Mesendoderm (in vitro differentiated cells): ENCODE data around the gene TLE7.

Experiments used
- DNase-seq: peaks from one replicate; pipeline ENCODE4 v3.0.0; 2013
- H2AK5ac ChIP-seq: 2 replicates; pipeline ENCODE4 v1.6.1; 2013; ENCODE audit warnings: low read length, inconsistent platforms
- H2BK120ac ChIP-seq: 2 replicates; pipeline ENCODE4 v1.6.1; 2013; ENCODE audit warnings: low read depth, mild to moderate bottlenecking, low read length, moderate library complexity, mixed read lengths
- H2BK15ac ChIP-seq: replicated peaks from 2 replicates; pipeline ENCODE4 v1.6.1; 2013; ENCODE audit warnings: low read depth, mild to moderate bottlenecking, moderate library complexity
- H2BK5ac ChIP-seq: 2 replicates; pipeline ENCODE4 v1.6.1; 2013; ENCODE audit warnings: low read length, inconsistent platforms
- H3K18ac ChIP-seq: 2 replicates; pipeline ENCODE4 v1.6.1; 2013; ENCODE audit warnings: mild to moderate bottlenecking, low read length, mixed read lengths
- H3K23ac ChIP-seq: one replicate; pipeline ENCODE4 v1.6.1; 2013; ENCODE audit warnings: low read length
- H3K27ac ChIP-seq: 2 replicates; pipeline ENCODE4 v1.5.1; 2013; ENCODE audit warnings: low read depth, mild to moderate bottlenecking, inconsistent platforms, low read length, moderate library complexity
- H3K27me3 ChIP-seq: 2 replicates; pipeline ENCODE4 v1.6.1; 2013; ENCODE audit warnings: low read length, control low read depth, mild to moderate bottlenecking, inconsistent platforms; ENCODE audit not compliant: insufficient read depth, poor library complexity
- H3K36me3 ChIP-seq: 2 replicates; pipeline ENCODE4 v1.6.1; 2013; ENCODE audit warnings: low read length, inconsistent platforms; ENCODE audit not compliant: control insufficient read depth, insufficient read depth
- H3K4ac ChIP-seq: one replicate; pipeline ENCODE4 v1.6.1; 2013; ENCODE audit warnings: low read depth, mild to moderate bottlenecking, low read length, moderate library complexity
- H3K4me1 ChIP-seq: 2 replicates; pipeline ENCODE4 v1.6.1; 2013; ENCODE audit warnings: low read depth, low read length, inconsistent platforms; ENCODE audit not compliant: control insufficient read depth
- H3K4me2 ChIP-seq: 2 replicates; pipeline ENCODE4 v1.6.1; 2013; ENCODE audit warnings: low read length
- H3K4me3 ChIP-seq: 2 replicates; pipeline ENCODE4 v1.5.1; 2013; ENCODE audit warnings: mild to moderate bottlenecking, low read length
- H3K56ac ChIP-seq: one replicate; pipeline ENCODE4 v1.6.1; 2013; ENCODE audit warnings: low read length
- H3K79me1 ChIP-seq: 2 replicates; pipeline ENCODE4 v1.6.1; 2013; ENCODE audit warnings: low read length, inconsistent platforms
- H3K79me2 ChIP-seq: 2 replicates; pipeline ENCODE4 v1.6.1; 2013; ENCODE audit warnings: mild to moderate bottlenecking, low read length; ENCODE audit not compliant: control insufficient read depth, insufficient read depth
- H3K9ac ChIP-seq: 2 replicates; pipeline ENCODE4 v1.6.1; 2013; ENCODE audit warnings: low read length, inconsistent platforms
- H4K5ac ChIP-seq: one replicate; pipeline ENCODE4 v1.6.1; 2013; ENCODE audit warnings: low read length
- H4K8ac ChIP-seq: one replicate; pipeline ENCODE4 v1.6.1; 2013; ENCODE audit warnings: low read depth, mild to moderate bottlenecking, control low read depth, low read length, moderate library complexity
- WGBS: extraction: QIAGEN DNeasy Blood & Tissue Kit; methylation state at CpG from one replicate; pipeline ENCODE4 v1.1.7; 2013; ENCODE audit warnings: low lambda C conversion rate, missing lambda C conversion rate; ENCODE audit not compliant: insufficient coverage; ENCODE audit errors: extremely low coverage; 5-methylcytosine and 5-hydroxymethylcytosine counted together

The TLE7 gene

GRCh38 chr16:71482569-71482968 is 40.7 kb upstream of the TLE7 start:
- no peak overlapping the region for H3K4ac ChIP-seq
- no peak overlapping the region for H3K4me3 ChIP-seq
- no peak overlapping the region for H2AK5ac ChIP-seq
- H3K27ac ChIP-seq: no peak overlapping the region
- no peak overlapping the region for H3K56ac ChIP-seq
- no peak overlapping the region for H2BK15ac ChIP-seq
- no peak overlapping the region for H3K4me2 ChIP-seq
- H4K5ac ChIP-seq: no peak overlapping the region
- H2BK5ac ChIP-seq: no peak overlapping the region
- no peak overlapping the region for H2BK120ac ChIP-seq
- WGBS: no CpG with 5 or more reads among the region's 5 CpGs
- no peak for DNase-seq
- H3K4me1 ChIP-seq: no peaks in the 10 kb centered on the region
- no peak overlapping the region for H3K18ac ChIP-seq
- no peak overlapping the region for H4K8ac ChIP-seq
- no peaks in the 10 kb centered on the region for H3K79me2 ChIP-seq
- H3K23ac ChIP-seq: no peak overlapping the region
- H3K27me3 ChIP-seq: no peaks in the 10 kb centered on the region
- no peak overlapping the region for H3K9ac ChIP-seq
- no peaks in the 10 kb centered on the region for H3K36me3 ChIP-seq
- H3K79me1 ChIP-seq: no peaks in the 10 kb centered on the region

DNA sequence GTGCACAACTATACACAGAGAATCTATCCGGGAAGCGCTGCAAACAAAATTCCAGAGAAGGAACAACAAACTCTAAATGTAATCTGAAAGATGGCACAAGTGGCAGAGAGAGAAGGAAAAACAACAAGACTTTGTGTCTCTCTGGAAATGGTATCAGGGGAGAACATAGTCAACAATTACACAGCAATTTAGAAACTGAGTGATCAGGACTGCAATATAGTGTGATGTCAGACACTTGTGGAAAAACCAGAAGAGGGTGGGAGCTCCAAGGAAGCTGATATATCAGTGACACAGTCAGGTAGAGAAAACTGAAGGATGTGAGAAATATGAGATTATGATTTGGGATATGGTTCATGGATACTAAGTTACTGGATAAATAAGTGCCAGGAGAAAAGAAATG is 39.1 kb upstream of the TLE7 start:
- Histone ChIP-seq H3K36me3 (no peaks in the 10 kb centered on the region), H3K9ac (no peak overlapping the region), H3K4me3 (no peak overlapping the region), H3K79me2 (no peaks in the 10 kb centered on the region), H3K27ac (no peak overlapping the region), H3K79me1 (no peaks in the 10 kb centered on the region), H3K4me1 (no peaks in the 10 kb centered on the region), H3K23ac (no peak overlapping the region), H2BK120ac (no peak overlapping the region), H4K8ac (no peak overlapping the region), H2AK5ac (no peak overlapping the region), H3K56ac (no peak overlapping the region), H3K18ac (no peak overlapping the region), H3K4ac (no peak overlapping the region), H4K5ac (no peak overlapping the region), H2BK15ac (no peak overlapping the region), H2BK5ac (no peak overlapping the region), H3K27me3 (no peaks in the 10 kb centered on the region), H3K4me2 (no peak overlapping the region)
- WGBS: no CpG with 5 or more reads among the region's 2 CpGs
- DNase-seq: no peak

- Histone ChIP-seq H4K8ac (no peak overlapping the region), H3K4me3 (no peak overlapping the region), H3K4me2 (no peak overlapping the region), H2AK5ac (no peak overlapping the region), H3K79me1 (no peaks in the 10 kb centered on the region), H3K4me1 (no peaks in the 10 kb centered on the region), H2BK120ac (no peak overlapping the region), H2BK15ac (no peak overlapping the region), H3K4ac (no peak overlapping the region), H3K18ac (no peak overlapping the region), H4K5ac (no peak overlapping the region), H2BK5ac (no peak overlapping the region), H3K23ac (no peak overlapping the region), H3K36me3 (no peaks in the 10 kb centered on the region), H3K56ac (no peak overlapping the region), H3K79me2 (no peaks in the 10 kb centered on the region), H3K9ac (no peak overlapping the region), H3K27me3 (no peaks in the 10 kb centered on the region), H3K27ac (no peak overlapping the region)
- WGBS: no CpG with 5 or more reads among the region's 3 CpGs
- peak; percentile 64 for DNase-seq
Observed at GRCh38 chr16:71479420-71479819, 37.6 kb upstream of the TLE7 start.

- H3K36me3 ChIP-seq: no peaks in the 10 kb centered on the region
- no CpG with 5 or more reads among the region's 4 CpGs for WGBS
- DNase-seq: no peak
Observed at GRCh38 chr16:71476457-71477124, 34.7 kb upstream of the TLE7 start.

DNA sequence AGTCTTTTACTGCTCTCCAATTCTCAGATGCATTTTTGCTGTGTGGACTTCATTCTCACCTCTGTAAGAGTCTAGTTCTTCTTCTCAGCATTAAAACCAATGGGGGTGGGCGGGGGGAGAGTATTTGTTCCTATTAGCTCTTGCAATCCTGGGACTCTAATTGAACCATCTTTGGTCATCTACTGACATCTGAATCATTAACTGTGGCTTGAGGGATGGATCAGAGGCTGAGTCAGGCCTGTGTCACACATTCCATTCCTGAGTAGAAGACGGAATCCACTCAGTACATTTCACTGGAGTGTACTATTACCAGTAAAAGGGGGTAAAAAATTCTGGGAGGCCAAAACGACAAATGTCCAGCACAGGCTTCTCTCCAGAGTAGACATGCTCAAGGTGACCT is 33.0 kb upstream of the TLE7 start:
- no peaks in the 10 kb centered on the region for H3K27me3 ChIP-seq
- H4K8ac ChIP-seq: no peak overlapping the region
- no peaks in the 10 kb centered on the region for H3K79me1 ChIP-seq
- no peak overlapping the region for H3K23ac ChIP-seq
- H3K9ac ChIP-seq: no peak overlapping the region
- H3K36me3 ChIP-seq: no peaks in the 10 kb centered on the region
- H3K27ac ChIP-seq: no peak overlapping the region
- no peak overlapping the region for H3K18ac ChIP-seq
- WGBS: no CpG with 5 or more reads among the region's 3 CpGs
- no peak overlapping the region for H2BK5ac ChIP-seq
- no peak overlapping the region for H4K5ac ChIP-seq
- DNase-seq: no peak
- no peak overlapping the region for H3K4me3 ChIP-seq
- no peak overlapping the region for H2BK15ac ChIP-seq
- H3K79me2 ChIP-seq: no peaks in the 10 kb centered on the region
- no peak overlapping the region for H2BK120ac ChIP-seq
- H3K56ac ChIP-seq: no peak overlapping the region
- no peak overlapping the region for H3K4me2 ChIP-seq
- no peak overlapping the region for H2AK5ac ChIP-seq
- no peaks in the 10 kb centered on the region for H3K4me1 ChIP-seq
- no peak overlapping the region for H3K4ac ChIP-seq

More at GRCh38 chr16:71476457-71477124, 34.7 kb upstream of the TLE7 start:
- H2BK5ac ChIP-seq: no peak overlapping the region
- no peak overlapping the region for H2BK120ac ChIP-seq
- H3K4ac ChIP-seq: no peak overlapping the region
- H3K79me2 ChIP-seq: no peaks in the 10 kb centered on the region
- H4K8ac ChIP-seq: no peak overlapping the region
- H4K5ac ChIP-seq: no peak overlapping the region
- no peak overlapping the region for H3K9ac ChIP-seq
- H3K27ac ChIP-seq: no peak overlapping the region
- no peak overlapping the region for H3K23ac ChIP-seq
- H3K4me3 ChIP-seq: no peak overlapping the region
- H3K4me1 ChIP-seq: no peaks in the 10 kb centered on the region
- H2BK15ac ChIP-seq: no peak overlapping the region
- H3K18ac ChIP-seq: no peak overlapping the region
- H2AK5ac ChIP-seq: no peak overlapping the region
- no peak overlapping the region for H3K56ac ChIP-seq
- no peak overlapping the region for H3K4me2 ChIP-seq
- H3K79me1 ChIP-seq: no peaks in the 10 kb centered on the region
- H3K27me3 ChIP-seq: no peaks in the 10 kb centered on the region

GRCh38 chr16:71473891-71474290 is 32.0 kb upstream of the TLE7 start:
- DNase-seq: no peak
- H3K56ac ChIP-seq: no peak overlapping the region
- no peak overlapping the region for H4K5ac ChIP-seq
- H3K79me2 ChIP-seq: no peaks in the 10 kb centered on the region
- WGBS: no CpG with 5 or more reads among the region's 5 CpGs
- no peak overlapping the region for H3K23ac ChIP-seq
- no peak overlapping the region for H3K4me2 ChIP-seq
- H2BK120ac ChIP-seq: no peak overlapping the region
- no peaks in the 10 kb centered on the region for H3K4me1 ChIP-seq
- no peak overlapping the region for H3K9ac ChIP-seq
- H3K79me1 ChIP-seq: no peaks in the 10 kb centered on the region
- H2BK15ac ChIP-seq: no peak overlapping the region
- no peak overlapping the region for H3K27ac ChIP-seq
- H2AK5ac ChIP-seq: no peak overlapping the region
- H3K4me3 ChIP-seq: no peak overlapping the region
- no peak overlapping the region for H4K8ac ChIP-seq
- no peaks in the 10 kb centered on the region for H3K27me3 ChIP-seq
- no peak overlapping the region for H3K4ac ChIP-seq
- no peak overlapping the region for H3K18ac ChIP-seq
- H3K36me3 ChIP-seq: no peaks in the 10 kb centered on the region
- H2BK5ac ChIP-seq: no peak overlapping the region
